Endothelial cell of umbilical vein (primary cell): ENCODE measurements around the gene CHRNA7. TPM values are rescaled to one million over a fixed set of nuclear protein-coding genes. Genes with fewer than 3 reads are reported as not detected.

Experiments
- BruUV-seq: library from RNA; stranded (reverse); fragments of 400-500 nt; replicated peaks from 2 replicates; lab custom pipeline; 2021; lab: Mats Ljungman, UMichigan
- CTCF ChIA-PET: fragments of 300-600, 350-600 bp; sonication (Branson Sonifier 250); formaldehyde crosslinking; loops from one replicate; lab custom pipeline; 2021; ENCODE audit warnings: antibody characterized with exemption, inconsistent platforms; lab: Charles Lee
- POLR2A ChIA-PET: fragments of 300-600, 350-600 bp; sonication (Branson Sonifier 250); formaldehyde crosslinking; loops from one replicate; lab custom pipeline; 2021; ENCODE audit warnings: antibody characterized with exemption, inconsistent platforms; lab: Charles Lee
- DNase-seq: peaks from one replicate; pipeline ENCODE4 v3.0.0-alpha.2; 2011; ENCODE audit warnings: low read depth, low spot score
- FAIRE-seq: peaks from 2 replicates; lab custom pipeline; 2011; peaks lifted over from hg19 to GRCh38; lab: Jason Lieb, UNC
- H2AFZ ChIP-seq: 2 replicates; pipeline ENCODE4 v1.6.0; 2012; ENCODE audit warnings: low read depth, low read length, control low read depth, inconsistent platforms
- H3K27ac ChIP-seq: 2 replicates; pipeline ENCODE4 v1.5.1; 2011; ENCODE audit warnings: low read depth, mild to moderate bottlenecking, control low read depth, low read length, moderate library complexity; ENCODE audit not compliant: insufficient read depth
- H3K27me3 ChIP-seq, 2 experiments: 2 replicates each; pipeline versions ENCODE4 v1.6.0 to v1.6.1; 2011; ENCODE audit warnings: low read length in 2 of 2, mixed read lengths in 1 of 2; ENCODE audit not compliant: control insufficient read depth in 2 of 2, insufficient read depth in 2 of 2
- H3K36me3 ChIP-seq, 2 experiments: 2 replicates in 1 of 2; 3 replicates in 1 of 2; pipeline ENCODE4 v1.5.1; 2011; ENCODE audit warnings: low read length in 2 of 2, mild to moderate bottlenecking in 1 of 2, moderate library complexity in 1 of 2; ENCODE audit not compliant: control insufficient read depth in 2 of 2, insufficient read depth in 2 of 2; ENCODE audit errors: extremely low read depth in 1 of 2
- H3K4me1 ChIP-seq: 3 replicates; pipeline ENCODE4 v1.5.1; 2011; ENCODE audit warnings: mild to moderate bottlenecking, low read length; ENCODE audit not compliant: control insufficient read depth, insufficient read depth; ENCODE audit errors: extremely low read depth
- H3K4me2 ChIP-seq: 2 replicates; pipeline ENCODE4 v1.6.1; 2011; ENCODE audit warnings: low read length, control low read depth, mixed read lengths; ENCODE audit not compliant: insufficient read depth
- H3K4me3 ChIP-seq, 3 experiments: fragments of 200-600 bp in 1 of 3; sonication (generic), shearing (Covaris generic) in 1 of 3; replicated peaks in 1 of 3; 2 replicates each; pipeline ENCODE4 v1.5.1; 2011 to 2016; ENCODE audit warnings: control low read depth in 3 of 3, low read length in 3 of 3, mild to moderate bottlenecking in 2 of 3, inconsistent platforms in 1 of 3, low read depth in 1 of 3, moderate library complexity in 1 of 3; ENCODE audit not compliant: insufficient read depth in 1 of 3
- H3K79me2 ChIP-seq: 2 replicates; pipeline ENCODE4 v1.6.0; 2012; ENCODE audit warnings: low read length, inconsistent platforms; ENCODE audit not compliant: control insufficient read depth, insufficient read depth
- H3K9ac ChIP-seq: replicated peaks from 2 replicates; pipeline ENCODE3; 2011; ENCODE audit warnings: low read length, control low read depth; ENCODE audit not compliant: insufficient read depth; ENCODE audit errors: extremely low read depth
- H3K9me1 ChIP-seq: replicated peaks from 3 replicates; pipeline ENCODE4 v1.6.0; 2011; ENCODE audit warnings: mild to moderate bottlenecking, low read length; ENCODE audit not compliant: control insufficient read depth, insufficient read depth; ENCODE audit errors: extremely low read depth
- H3K9me3 ChIP-seq: replicated peaks from 2 replicates; pipeline ENCODE4 v1.5.1; 2012; ENCODE audit warnings: low read length, inconsistent platforms; ENCODE audit not compliant: control insufficient read depth, insufficient read depth
- H4K20me1 ChIP-seq: replicated peaks from 2 replicates; pipeline ENCODE3; 2011; ENCODE audit warnings: mild to moderate bottlenecking, low read length; ENCODE audit not compliant: control insufficient read depth, insufficient read depth; ENCODE audit errors: extremely low read depth
- EZH2 ChIP-seq: IDR thresholded peaks from 2 replicates; pipeline ENCODE4 v1.6.1; 2012; ENCODE audit warnings: borderline replicate concordance, low read depth, mild to moderate bottlenecking, moderate library complexity, low read length, inconsistent platforms; ENCODE audit not compliant: severe bottlenecking
- FOS ChIP-seq: IDR thresholded peaks from 2 replicates; pipeline ENCODE4 v1.6.1; 2011; ENCODE audit warnings: mild to moderate bottlenecking, low read length, moderate library complexity, borderline replicate concordance; ENCODE audit not compliant: insufficient read depth
- GATA2 ChIP-seq: IDR thresholded peaks from 2 replicates; pipeline ENCODE4 v1.7.0; 2011; ENCODE audit warnings: low read depth, mild to moderate bottlenecking, moderate library complexity, mixed read lengths, low read length; ENCODE audit not compliant: insufficient read length, insufficient read depth
- JUN ChIP-seq: IDR thresholded peaks from 2 replicates; pipeline ENCODE4 v1.6.1; 2011; ENCODE audit warnings: borderline replicate concordance, low read depth; ENCODE audit not compliant: insufficient read length, insufficient read depth
- MAX ChIP-seq: IDR thresholded peaks from 2 replicates; pipeline ENCODE4 v1.6.1; 2011; ENCODE audit not compliant: insufficient read depth, insufficient read length
- MYC ChIP-seq: IDR thresholded peaks from one replicate; pipeline ENCODE4 v1.6.1; 2011; ENCODE audit warnings: mild to moderate bottlenecking, low read depth, low read length
- POLR2A ChIP-seq: IDR thresholded peaks from 2 replicates; pipeline ENCODE4 v1.6.1; 2012; ENCODE audit warnings: low read depth, mild to moderate bottlenecking, control low read depth, low read length
- POLR2AphosphoS5 ChIP-seq: IDR thresholded peaks from 2 replicates; pipeline ENCODE4 v1.6.1; 2012; ENCODE audit warnings: low read depth, mild to moderate bottlenecking, control low read depth, low read length, moderate library complexity; ENCODE audit not compliant: insufficient read depth
- dilution Hi-C: fragments of 300-500 bp; cut with MboI; formaldehyde crosslinking; loops from one replicate; pipeline ENCODE4 v1.15.0; 2019; ENCODE audit warnings: low sequenced_read_pairs; ENCODE audit not compliant: extremely low pct_ligation_motif_present
- intact Hi-C: fragments of 100-400 bp; cut with micrococcal nuclease; formaldehyde crosslinking; loops from one replicate; pipeline ENCODE4 v1.10.0; 2022
- polyA plus RNA-seq, 4 experiments: library from polyadenylated mRNA; depleted of rRNA in 3 of 4; stranded (reverse) in 3 of 4; unstranded in 1 of 4; fragments of >200 nt; gene quantifications; 2 replicates each; pipeline versions ENCODE4 v1.2.1 to v1.2.3, GENCODE V29; 2011 to 2012; ENCODE audit warnings: missing spikeins in 1 of 4
- total RNA-seq: library from RNA; stranded (reverse); gene quantifications from 2 replicates; pipeline ENCODE4 v1.2.3, GENCODE V29; 2021
- TF ChIP-seq, protein P1 (sequence below), 2 donors: IDR thresholded peaks; 1 replicate in 1 of 2; 2 replicates in 1 of 2; pipeline ENCODE4 v1.5.1; 2011; ENCODE audit warnings: low read length in 2 of 2, mild to moderate bottlenecking in 2 of 2, moderate library complexity in 2 of 2, control low read depth in 1 of 2, inconsistent platforms in 1 of 2, low read depth in 1 of 2; ENCODE audit not compliant: insufficient read depth in 1 of 2; ENCODE audit errors: extremely low read depth in 1 of 2

Gene CHRNA7
- total and polyA plus RNA-seq, 2 donors (not counting 3 experiments of a cell fraction or from before 2014, with no cell fraction given): 0.70 to 2.6 TPM

GRCh38 chr15:32014953-32015352 is 15.4 kb upstream of the CHRNA7 start:
- H3K9me1 ChIP-seq: no peaks in the 10 kb centered on the region
- H3K79me2 ChIP-seq: no peaks in the 10 kb centered on the region
- no peaks in the 10 kb centered on the region for H3K9me3 ChIP-seq
- POLR2A ChIA-PET: no interaction called here
- no peaks in the 10 kb centered on the region for H4K20me1 ChIP-seq
- CTCF ChIA-PET: no interaction called here
- H3K4me2 ChIP-seq: no peak overlapping the region
- no peaks in the 10 kb centered on the region for H3K36me3 ChIP-seq
- H3K27ac ChIP-seq: no peak overlapping the region
- H3K27me3 ChIP-seq: no peaks in the 10 kb centered on the region
- BruUV-seq: no TSS peak
- intact Hi-C loops (no loop called here), dilution Hi-C loops (no loop called here)
- no peaks in the 10 kb centered on the region for H3K4me1 ChIP-seq
- no peak overlapping the region for H2AFZ ChIP-seq
- no peak overlapping the region for H3K4me3 ChIP-seq
- no peak for TF ChIP-seq JUN
- TF ChIP-seq MYC: no peak
- no peak for TF ChIP-seq FOS
- TF ChIP-seq, protein P1, sequence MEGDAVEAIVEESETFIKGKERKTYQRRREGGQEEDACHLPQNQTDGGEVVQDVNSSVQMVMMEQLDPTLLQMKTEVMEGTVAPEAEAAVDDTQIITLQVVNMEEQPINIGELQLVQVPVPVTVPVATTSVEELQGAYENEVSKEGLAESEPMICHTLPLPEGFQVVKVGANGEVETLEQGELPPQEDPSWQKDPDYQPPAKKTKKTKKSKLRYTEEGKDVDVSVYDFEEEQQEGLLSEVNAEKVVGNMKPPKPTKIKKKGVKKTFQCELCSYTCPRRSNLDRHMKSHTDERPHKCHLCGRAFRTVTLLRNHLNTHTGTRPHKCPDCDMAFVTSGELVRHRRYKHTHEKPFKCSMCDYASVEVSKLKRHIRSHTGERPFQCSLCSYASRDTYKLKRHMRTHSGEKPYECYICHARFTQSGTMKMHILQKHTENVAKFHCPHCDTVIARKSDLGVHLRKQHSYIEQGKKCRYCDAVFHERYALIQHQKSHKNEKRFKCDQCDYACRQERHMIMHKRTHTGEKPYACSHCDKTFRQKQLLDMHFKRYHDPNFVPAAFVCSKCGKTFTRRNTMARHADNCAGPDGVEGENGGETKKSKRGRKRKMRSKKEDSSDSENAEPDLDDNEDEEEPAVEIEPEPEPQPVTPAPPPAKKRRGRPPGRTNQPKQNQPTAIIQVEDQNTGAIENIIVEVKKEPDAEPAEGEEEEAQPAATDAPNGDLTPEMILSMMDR (IDR thresholded peaks at IDR 0.05; ENCODE audit: extremely low read depth in 1 of 2, insufficient read depth in 1 of 2, low read depth in 1 of 2, low read length in 2 of 2): no peak
- no peak for TF ChIP-seq GATA2
- TF ChIP-seq MAX: no peak
- TF ChIP-seq POLR2A: no peak
- TF ChIP-seq POLR2AphosphoS5: no peak
- TF ChIP-seq EZH2: no peak
- no peak overlapping the region for H3K9ac ChIP-seq
- DNase-seq (no peak), FAIRE-seq (no peak)
